CD4-positive, alpha-beta T cell (primary cell): ENCODE data around the gene CLSTN1. TPM values are rescaled to one million over a fixed set of nuclear protein-coding genes. Genes with fewer than 3 reads are reported as not detected.

Source experiments
- ATAC-seq: fragments of 200-7000 bp; cut with Tn5 transposase; one replicate; pipeline ENCODE4 v1.10.0; 2022; ENCODE audit warnings: mild to moderate bottlenecking; ENCODE audit not compliant: poor library complexity
- CTCF ChIA-PET: fragments of 350-600 bp; sonication (Branson Sonifier 250); formaldehyde crosslinking; loops from one replicate; lab custom pipeline; 2021; ENCODE audit warnings: antibody characterized with exemption, inconsistent platforms; lab: Charles Lee
- POLR2A ChIA-PET: fragments of 350-600 bp; sonication (Branson Sonifier 250); formaldehyde crosslinking; loops from one replicate; lab custom pipeline; 2021; ENCODE audit warnings: antibody characterized with exemption, inconsistent platforms; lab: Charles Lee
- DNase-seq, 14 experiments: peaks; one replicate each; pipeline ENCODE4 v3.0.0-alpha.2; 2013 to 2020; ENCODE audit warnings: mixed read lengths in 2 of 14
- H3K27ac ChIP-seq, 2 donors: one replicate each; pipeline versions ENCODE4 v1.5.1 to v1.7.0; 2013; ENCODE audit warnings: low read length in 2 of 2, low read depth in 1 of 2, mild to moderate bottlenecking in 1 of 2
- H3K27me3 ChIP-seq, 2 experiments: 1 replicate in 1 of 2; 2 replicates in 1 of 2; pipeline versions ENCODE4 v1.6.1 to v1.7.0; 2013; ENCODE audit warnings: low read length in 2 of 2, control low read depth in 1 of 2, mild to moderate bottlenecking in 1 of 2, moderate library complexity in 1 of 2; ENCODE audit not compliant: insufficient read depth in 2 of 2, control insufficient read depth in 1 of 2
- H3K36me3 ChIP-seq: one replicate; pipeline ENCODE4 v1.6.1; 2013; ENCODE audit warnings: low read length, control low read depth; ENCODE audit not compliant: insufficient read depth
- H3K4me1 ChIP-seq: one replicate; pipeline ENCODE4 v1.6.1; 2013; ENCODE audit warnings: low read length, control low read depth; ENCODE audit not compliant: insufficient read depth
- H3K4me3 ChIP-seq: one replicate; pipeline ENCODE4 v1.5.1; 2013; ENCODE audit warnings: mild to moderate bottlenecking, low read length, moderate library complexity
- H3K9me3 ChIP-seq, 2 experiments: 1 replicate in 1 of 2; 2 replicates in 1 of 2; pipeline versions ENCODE4 v1.6.1 to v1.7.0; 2013; ENCODE audit warnings: low read length in 2 of 2, mild to moderate bottlenecking in 2 of 2, control low read depth in 1 of 2, moderate library complexity in 1 of 2; ENCODE audit not compliant: control insufficient read depth in 1 of 2, insufficient read depth in 1 of 2
- H3K27ac Mint-ChIP-seq: one replicate; pipeline ENCODE4 v1.8.0; 2020; ENCODE audit warnings: mixed read lengths
- H3K27me3 Mint-ChIP-seq: one replicate; pipeline ENCODE4 v1.8.0; 2021; ENCODE audit warnings: mixed read lengths
- H3K36me3 Mint-ChIP-seq: one replicate; pipeline ENCODE4 v1.8.0; 2021; ENCODE audit warnings: low read depth, mixed read lengths
- H3K4me1 Mint-ChIP-seq: one replicate; pipeline ENCODE4 v1.8.0; 2021; ENCODE audit warnings: low read depth, mixed read lengths
- H3K4me3 Mint-ChIP-seq: one replicate; pipeline ENCODE4 v1.8.0; 2020; ENCODE audit warnings: mild to moderate bottlenecking, mixed read lengths
- H3K9me3 Mint-ChIP-seq: one replicate; pipeline ENCODE4 v1.8.0; 2020; ENCODE audit warnings: mixed read lengths
- intact Hi-C, 2 experiments: fragments of 100-400 bp; cut with DNase I in 1 of 2; cut with micrococcal nuclease in 1 of 2; formaldehyde crosslinking; loops; one replicate each; pipeline versions ENCODE4 v1.15.1 to v1.9.0; 2023 to 2025; cut with DNase I, micrococcal nuclease
- total RNA-seq, 174 experiments: library from RNA in 2 of 174; stranded (reverse) in 2 of 174; gene quantifications; one replicate each; pipeline ENCODE4 v1.2.3 and lab custom pipeline; 2021 to 2026
- TF ChIP-seq, protein P1 (sequence below): fragments of 200-600 bp; IDR thresholded peaks from one replicate; pipeline ENCODE4 v1.8.0; 2022; ENCODE audit warnings: antibody characterized with exemption, mild to moderate bottlenecking

Gene CLSTN1
- total RNA-seq, 2 experiments from 2014 or later = 66.8 to 68.1 TPM

DNA sequence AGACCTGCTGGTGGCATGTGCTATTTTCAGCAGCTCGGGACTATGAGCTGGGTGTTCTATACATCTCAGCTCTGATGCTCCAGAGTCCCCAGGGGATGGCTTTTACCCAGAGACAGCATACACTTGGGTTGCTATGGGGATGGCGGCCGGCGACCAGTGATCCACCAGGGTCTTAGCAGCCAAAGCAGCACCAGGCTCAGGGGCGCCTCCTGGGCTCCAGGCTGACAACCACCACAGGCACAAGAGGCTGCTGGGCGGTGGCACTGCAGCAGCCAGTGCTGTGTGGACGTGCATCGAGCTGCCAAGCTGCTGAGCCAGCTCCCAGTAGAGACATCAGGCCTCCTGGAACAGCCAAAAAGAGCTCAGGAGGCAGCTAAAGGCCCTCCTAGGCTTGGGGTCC, 37.6 kb upstream of the CLSTN1 start:
- Histone ChIP-seq H3K9me3 (no peaks in the 10 kb centered on the region), H3K4me1 (no peaks in the 10 kb centered on the region), H3K27ac (no peak overlapping the region), H3K27me3 (no peaks in the 10 kb centered on the region), H3K36me3 (peaks cover 3% of the 10 kb centered on the region), H3K4me3 (no peak overlapping the region)
- CTCF ChIA-PET = interaction anchor here (1.2 to 2.7 kb wide), 2 partner anchors 77 to 246 kb away, joined by 5 to 7 read pairs; no protein-coding TSS in a partner anchor
- Mint-ChIP-seq H3K27me3 (no peaks in the 10 kb centered on the region), H3K27ac (no peak overlapping the region), H3K36me3 (no peaks in the 10 kb centered on the region), H3K9me3 (no peaks in the 10 kb centered on the region), H3K4me3 (no peak overlapping the region), H3K4me1 (no peaks in the 10 kb centered on the region)
- no peak for DNase-seq
- POLR2A ChIA-PET = interaction anchor here (0.9 kb wide), 1 partner anchor 209 kb away, joined by 3 read pairs; no protein-coding TSS in a partner anchor
- no peak for ATAC-seq
- intact Hi-C loops = no loop called here
- TF ChIP-seq, protein P1, sequence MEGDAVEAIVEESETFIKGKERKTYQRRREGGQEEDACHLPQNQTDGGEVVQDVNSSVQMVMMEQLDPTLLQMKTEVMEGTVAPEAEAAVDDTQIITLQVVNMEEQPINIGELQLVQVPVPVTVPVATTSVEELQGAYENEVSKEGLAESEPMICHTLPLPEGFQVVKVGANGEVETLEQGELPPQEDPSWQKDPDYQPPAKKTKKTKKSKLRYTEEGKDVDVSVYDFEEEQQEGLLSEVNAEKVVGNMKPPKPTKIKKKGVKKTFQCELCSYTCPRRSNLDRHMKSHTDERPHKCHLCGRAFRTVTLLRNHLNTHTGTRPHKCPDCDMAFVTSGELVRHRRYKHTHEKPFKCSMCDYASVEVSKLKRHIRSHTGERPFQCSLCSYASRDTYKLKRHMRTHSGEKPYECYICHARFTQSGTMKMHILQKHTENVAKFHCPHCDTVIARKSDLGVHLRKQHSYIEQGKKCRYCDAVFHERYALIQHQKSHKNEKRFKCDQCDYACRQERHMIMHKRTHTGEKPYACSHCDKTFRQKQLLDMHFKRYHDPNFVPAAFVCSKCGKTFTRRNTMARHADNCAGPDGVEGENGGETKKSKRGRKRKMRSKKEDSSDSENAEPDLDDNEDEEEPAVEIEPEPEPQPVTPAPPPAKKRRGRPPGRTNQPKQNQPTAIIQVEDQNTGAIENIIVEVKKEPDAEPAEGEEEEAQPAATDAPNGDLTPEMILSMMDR = no peak

DNA sequence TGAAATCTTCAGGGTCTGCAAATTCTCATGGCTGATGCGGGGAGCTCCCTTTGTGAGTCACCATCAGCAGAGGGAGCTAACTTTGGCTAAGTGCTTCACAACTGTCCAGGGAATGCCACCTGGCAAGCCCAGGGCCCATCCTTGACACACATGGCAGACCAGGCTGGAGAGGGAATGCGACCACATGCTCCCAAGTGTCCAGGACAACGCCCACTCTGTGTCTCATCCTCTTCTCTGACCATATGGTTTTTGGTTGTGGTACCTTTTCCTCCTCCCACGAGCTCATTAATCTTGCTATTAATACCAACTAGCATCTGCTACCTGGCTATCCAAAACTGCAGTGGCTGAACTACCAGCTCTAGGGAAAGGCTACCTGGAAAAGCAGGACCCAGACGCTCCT, 37.1 kb upstream of the CLSTN1 start:
- Histone ChIP-seq H3K27me3 (no peaks in the 10 kb centered on the region), H3K9me3 (no peaks in the 10 kb centered on the region), H3K27ac (no peak overlapping the region), H3K4me1 (no peaks in the 10 kb centered on the region), H3K4me3 (no peak overlapping the region), H3K36me3 (peaks cover 3% of the 10 kb centered on the region)
- TF ChIP-seq, protein P1 = no peak
- no peaks in the 10 kb centered on the region for H3K4me1 Mint-ChIP-seq
- H3K9me3 Mint-ChIP-seq = no peaks in the 10 kb centered on the region
- H3K4me3 Mint-ChIP-seq = no peak overlapping the region
- no peak overlapping the region for H3K27ac Mint-ChIP-seq
- ChIA-PET CTCF (interaction anchor here (0.7 to 2.7 kb wide), 3 partner anchors 76 to 1096 kb away, joined by 3 to 7 read pairs (median 5); no protein-coding TSS in a partner anchor), POLR2A (no interaction called here)
- intact Hi-C loops = no loop called here
- no peaks in the 10 kb centered on the region for H3K36me3 Mint-ChIP-seq
- ATAC-seq (no peak), DNase-seq (no peak)
- no peaks in the 10 kb centered on the region for H3K27me3 Mint-ChIP-seq

DNA sequence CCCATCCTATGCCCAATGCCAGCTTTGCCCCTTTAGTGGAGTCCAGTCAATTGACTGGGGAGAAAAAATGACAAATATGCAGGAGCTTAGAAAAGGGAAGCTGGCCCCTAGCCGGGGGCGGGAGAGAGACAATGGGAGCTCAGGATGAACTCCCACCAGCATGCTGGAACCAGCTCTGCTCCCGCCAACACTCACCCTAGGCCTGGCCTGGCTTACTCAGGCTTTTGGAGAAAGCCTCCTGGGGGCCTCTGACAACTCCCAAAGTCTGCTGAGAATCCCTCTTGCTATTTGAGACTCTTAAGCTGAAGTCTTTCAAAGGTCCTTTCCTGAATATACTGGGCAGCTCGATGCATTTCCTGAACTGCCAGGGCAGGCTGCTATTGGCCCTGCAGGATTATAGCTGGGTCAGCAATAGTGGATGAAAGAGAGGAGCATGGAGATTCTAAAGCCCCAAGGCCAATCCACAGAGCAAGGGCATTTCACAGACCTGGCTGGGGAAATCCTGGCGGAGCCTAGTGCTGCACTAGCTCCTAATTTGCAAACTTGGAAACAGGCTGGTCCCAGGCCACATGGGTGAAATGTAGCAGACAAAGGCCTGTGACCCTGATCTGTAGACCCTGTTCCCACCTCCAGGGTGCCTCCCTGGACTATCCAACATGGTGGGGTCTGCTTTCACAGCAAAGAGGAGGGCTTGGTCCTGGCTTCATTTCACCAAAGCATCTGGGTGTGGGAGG, 35.7 kb upstream of the CLSTN1 start:
- TF ChIP-seq, protein P1 = no peak
- H3K9me3 Mint-ChIP-seq = no peaks in the 10 kb centered on the region
- intact Hi-C loops = no loop called here
- peaks cover under 1% of the 10 kb centered on the region for H3K36me3 Mint-ChIP-seq
- ChIA-PET POLR2A (interaction anchor here (0.6 kb wide), 1 partner anchor 9 kb away, joined by 3 read pairs; no protein-coding TSS in a partner anchor), CTCF (interaction anchor here (1.2 kb wide), 1 partner anchor 75 kb away, joined by 4 read pairs; no protein-coding TSS in a partner anchor)
- ATAC-seq = no peak
- no peak overlapping the region for H3K4me3 Mint-ChIP-seq
- no peak overlapping the region for H3K27ac Mint-ChIP-seq
- Histone ChIP-seq H3K27me3 (no peaks in the 10 kb centered on the region), H3K36me3 (peaks cover 3% of the 10 kb centered on the region), H3K27ac (no peak overlapping the region), H3K4me1 (no peaks in the 10 kb centered on the region), H3K9me3 (no peaks in the 10 kb centered on the region), H3K4me3 (no peak overlapping the region)
- no peak for DNase-seq
- no peaks in the 10 kb centered on the region for H3K4me1 Mint-ChIP-seq
- H3K27me3 Mint-ChIP-seq = no peaks in the 10 kb centered on the region
